Nephron progenitor cell (in vitro differentiated cells): Measurements from ENCODE around the gene ASTN2.

Experiments
- DNase-seq: peaks from one replicate; pipeline ENCODE4 v3.0.0; 2021
- H3K27ac Mint-ChIP-seq: 2 replicates; pipeline ENCODE4 v1.8.0; 2021; ENCODE audit warnings: mild to moderate bottlenecking, moderate library complexity, mixed read lengths
- H3K27me3 Mint-ChIP-seq: 2 replicates; pipeline ENCODE4 v1.8.0; 2021; ENCODE audit warnings: mild to moderate bottlenecking, low read depth, mixed read lengths; ENCODE audit not compliant: poor library complexity
- H3K36me3 Mint-ChIP-seq: 2 replicates; pipeline ENCODE4 v1.8.0; 2021; ENCODE audit warnings: low read depth, mixed read lengths
- H3K4me1 Mint-ChIP-seq: 2 replicates; pipeline ENCODE4 v1.8.0; 2021; ENCODE audit warnings: mixed read lengths
- H3K4me3 Mint-ChIP-seq: 2 replicates; pipeline ENCODE4 v1.8.0; 2021; ENCODE audit warnings: mild to moderate bottlenecking, moderate library complexity, mixed read lengths
- H3K9me3 Mint-ChIP-seq: 2 replicates; pipeline ENCODE4 v1.8.0; 2021; ENCODE audit warnings: mild to moderate bottlenecking, moderate library complexity, mixed read lengths
- TF ChIP-seq, protein P1 (sequence below): fragments of 200-600 bp; sonication (generic); IDR thresholded peaks from 2 replicates; pipeline ENCODE4 v1.5.0; 2021; ENCODE audit warnings: antibody characterized with exemption

The ASTN2 gene

DNA sequence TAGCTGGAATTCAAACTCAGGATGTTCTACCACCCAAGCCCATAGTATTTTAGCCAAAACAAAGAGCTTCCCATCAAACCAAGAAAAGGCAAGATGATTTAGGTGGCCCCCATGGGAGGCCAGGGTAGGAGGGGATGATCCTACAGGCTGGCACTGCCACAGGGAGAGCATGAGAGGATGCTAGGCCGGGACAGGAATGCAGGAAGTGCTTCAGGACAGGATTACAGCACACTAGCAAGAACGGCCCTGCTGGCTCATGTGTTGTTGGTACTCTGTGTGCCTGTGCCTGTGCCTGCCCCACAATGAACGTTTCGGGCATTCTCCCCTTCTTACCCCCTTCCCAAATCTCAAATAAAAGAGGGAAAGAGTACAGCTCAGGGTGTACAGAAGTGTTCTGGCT is 838.5 kb downstream of the ASTN2 start:
- Mint-ChIP-seq H3K4me3 (no peak overlapping the region), H3K4me1 (peaks cover 27% of the 10 kb centered on the region), H3K36me3 (no peaks in the 10 kb centered on the region), H3K9me3 (no peaks in the 10 kb centered on the region), H3K27ac (no peak overlapping the region), H3K27me3 (no peaks in the 10 kb centered on the region)
- no peak for DNase-seq
- TF ChIP-seq, protein P1, sequence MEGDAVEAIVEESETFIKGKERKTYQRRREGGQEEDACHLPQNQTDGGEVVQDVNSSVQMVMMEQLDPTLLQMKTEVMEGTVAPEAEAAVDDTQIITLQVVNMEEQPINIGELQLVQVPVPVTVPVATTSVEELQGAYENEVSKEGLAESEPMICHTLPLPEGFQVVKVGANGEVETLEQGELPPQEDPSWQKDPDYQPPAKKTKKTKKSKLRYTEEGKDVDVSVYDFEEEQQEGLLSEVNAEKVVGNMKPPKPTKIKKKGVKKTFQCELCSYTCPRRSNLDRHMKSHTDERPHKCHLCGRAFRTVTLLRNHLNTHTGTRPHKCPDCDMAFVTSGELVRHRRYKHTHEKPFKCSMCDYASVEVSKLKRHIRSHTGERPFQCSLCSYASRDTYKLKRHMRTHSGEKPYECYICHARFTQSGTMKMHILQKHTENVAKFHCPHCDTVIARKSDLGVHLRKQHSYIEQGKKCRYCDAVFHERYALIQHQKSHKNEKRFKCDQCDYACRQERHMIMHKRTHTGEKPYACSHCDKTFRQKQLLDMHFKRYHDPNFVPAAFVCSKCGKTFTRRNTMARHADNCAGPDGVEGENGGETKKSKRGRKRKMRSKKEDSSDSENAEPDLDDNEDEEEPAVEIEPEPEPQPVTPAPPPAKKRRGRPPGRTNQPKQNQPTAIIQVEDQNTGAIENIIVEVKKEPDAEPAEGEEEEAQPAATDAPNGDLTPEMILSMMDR: no peak

DNA sequence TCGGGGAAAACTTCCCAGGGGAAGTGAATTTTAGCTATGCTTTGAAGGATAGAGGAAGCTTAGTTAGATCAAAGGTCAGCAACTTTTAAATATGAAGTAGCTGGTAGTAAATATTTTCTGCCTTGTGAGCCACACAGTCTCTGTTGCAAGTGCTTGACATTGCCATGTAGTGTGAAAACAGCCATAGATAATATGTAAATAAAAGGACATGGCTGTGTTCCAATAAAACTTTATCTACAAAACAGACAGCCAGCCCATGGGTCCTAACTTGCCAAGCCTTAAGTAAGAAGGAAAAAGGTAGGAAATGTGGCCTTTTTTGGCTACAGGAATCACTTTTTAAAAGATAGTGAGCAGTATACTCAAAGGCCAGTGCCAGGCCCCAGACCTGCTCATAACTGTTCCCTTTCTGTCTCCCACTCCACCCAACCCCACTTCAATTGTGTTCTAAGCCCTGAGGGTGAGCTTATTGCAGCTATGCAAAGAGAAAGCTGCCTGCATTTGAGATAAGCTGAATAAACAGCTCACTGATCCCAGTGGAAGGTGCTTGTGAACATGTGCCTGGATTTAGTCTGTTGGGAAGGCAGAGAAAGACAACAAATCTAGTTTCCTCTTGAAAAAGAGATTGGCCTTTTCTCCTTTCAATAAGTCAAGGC is 840.7 kb downstream of the ASTN2 start:
- Mint-ChIP-seq H3K27me3 (no peaks in the 10 kb centered on the region), H3K4me1 (peaks cover 11% of the 10 kb centered on the region), H3K9me3 (no peaks in the 10 kb centered on the region), H3K4me3 (no peak overlapping the region), H3K27ac (no peak overlapping the region), H3K36me3 (no peaks in the 10 kb centered on the region)
- no peak for DNase-seq
- TF ChIP-seq, protein P1: no peak

DNA sequence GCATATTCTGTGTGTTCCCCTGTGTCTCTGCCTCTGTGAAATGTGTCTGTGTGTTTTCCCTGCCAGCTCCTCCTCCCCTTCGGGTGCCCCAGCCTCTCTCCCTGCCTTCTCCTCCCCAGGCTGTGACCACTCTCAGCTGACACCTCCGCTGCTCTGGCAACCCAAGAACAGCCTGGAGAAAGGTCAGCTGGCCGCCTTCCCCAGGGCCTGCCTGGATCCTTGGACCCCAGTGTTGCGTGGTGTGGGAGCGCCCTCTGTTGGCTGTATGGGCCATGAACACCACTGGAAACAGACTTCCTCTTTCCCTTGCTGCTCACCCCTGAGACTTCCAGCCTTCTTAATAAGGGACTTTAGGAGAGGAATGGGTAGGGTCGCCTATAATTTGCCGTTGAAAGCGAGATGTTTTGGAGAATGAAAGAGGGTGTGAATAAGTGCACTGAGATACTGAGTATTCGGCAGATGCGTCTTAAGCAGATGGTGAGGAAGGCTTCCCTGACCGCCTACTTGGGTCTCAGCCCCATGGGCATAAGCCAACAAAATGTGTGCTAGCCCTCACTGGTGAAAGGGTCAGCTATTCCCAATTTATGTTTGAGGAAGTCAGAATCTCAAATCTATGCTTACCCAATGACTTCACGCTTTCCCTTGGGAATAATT is 842.6 kb downstream of the ASTN2 start:
- Mint-ChIP-seq H3K36me3 (no peaks in the 10 kb centered on the region), H3K4me3 (no peak overlapping the region), H3K4me1 (peaks cover 6% of the 10 kb centered on the region), H3K27ac (no peak overlapping the region), H3K9me3 (no peaks in the 10 kb centered on the region), H3K27me3 (no peaks in the 10 kb centered on the region)
- DNase-seq: peak; percentile 92
- TF ChIP-seq, protein P1: peak; percentile 95

DNA sequence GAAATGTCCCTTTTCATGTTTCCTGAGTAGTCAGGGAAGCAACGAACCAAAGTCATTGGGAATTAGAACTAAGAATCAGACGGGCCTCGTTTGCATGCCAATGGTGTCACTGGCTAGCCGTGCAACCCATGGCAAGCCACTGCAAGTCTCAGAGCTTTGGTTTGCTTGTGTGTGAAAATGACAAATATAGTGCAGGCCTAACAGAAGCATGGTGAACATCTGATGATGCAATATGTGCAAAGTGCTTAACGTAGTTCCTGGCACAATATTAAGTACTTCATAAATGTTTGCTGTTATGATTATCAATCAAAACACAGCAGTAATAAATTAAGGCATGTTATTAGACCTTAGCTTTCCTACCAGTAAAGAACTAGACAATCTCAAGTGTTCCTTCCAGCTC is 845.7 kb downstream of the ASTN2 start:
- DNase-seq: no peak
- Mint-ChIP-seq H3K27me3 (peaks cover 2% of the 10 kb centered on the region), H3K4me1 (no peaks in the 10 kb centered on the region), H3K9me3 (peaks cover 4% of the 10 kb centered on the region), H3K4me3 (no peak overlapping the region), H3K36me3 (no peaks in the 10 kb centered on the region), H3K27ac (no peak overlapping the region)
- TF ChIP-seq, protein P1: no peak

DNA sequence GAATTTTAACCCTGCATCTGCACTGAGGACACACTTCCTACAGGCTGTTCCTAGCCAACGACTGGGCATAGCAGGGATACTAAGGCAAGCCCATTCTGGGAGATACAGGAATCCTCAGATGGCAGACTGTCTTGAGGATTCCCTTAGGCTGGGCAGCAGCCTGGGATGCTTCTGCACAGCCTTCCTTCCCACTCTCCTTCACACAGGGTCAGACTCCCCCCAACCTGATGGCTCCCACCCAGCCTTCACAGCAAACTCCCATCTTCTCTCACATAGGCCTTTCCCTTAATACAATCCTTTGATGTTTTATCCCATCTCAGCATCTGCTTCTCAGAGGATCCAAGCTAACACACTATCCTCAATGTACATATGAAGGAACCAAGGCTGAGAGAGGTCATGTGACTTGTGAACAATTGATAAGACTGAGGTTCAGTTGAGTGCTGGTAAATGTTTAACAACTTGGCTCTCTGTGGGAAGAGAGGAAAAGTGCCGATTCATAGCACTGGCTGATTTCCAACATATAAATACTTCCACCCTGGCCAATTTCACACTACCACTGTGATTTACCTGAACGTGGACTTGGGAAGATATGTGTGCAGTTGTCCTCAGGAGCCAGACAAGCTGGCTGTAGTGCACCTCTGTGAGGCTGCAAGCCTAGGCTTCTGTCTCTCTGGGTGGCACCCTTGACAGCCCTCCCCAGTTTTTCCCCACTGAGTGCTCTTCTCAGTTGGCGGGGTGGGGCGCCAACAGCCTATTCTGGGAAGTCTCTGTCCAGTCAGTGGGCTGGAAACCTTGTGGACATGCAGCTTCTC is 848.0 kb downstream of the ASTN2 start:
- Mint-ChIP-seq H3K9me3 (peaks cover 4% of the 10 kb centered on the region), H3K36me3 (no peaks in the 10 kb centered on the region), H3K27ac (no peak overlapping the region), H3K4me1 (no peaks in the 10 kb centered on the region), H3K4me3 (no peak overlapping the region), H3K27me3 (peaks cover 2% of the 10 kb centered on the region)
- TF ChIP-seq, protein P1: no peak
- no peak for DNase-seq
